Breast epithelium (tissue), 3 donors: Measurements from ENCODE around the gene PTPN18.
"Not testable (repeated sequence)": the region's sequence is repeated elsewhere in the genome, so short reads cannot be mapped to it uniquely, and the experiment has no call there.

Experiments used
- CTCF ChIP-seq, 3 donors: fragments of 450-650 bp; IDR thresholded peaks; one replicate each; pipeline ENCODE4 v1.5.1; 2016 to 2017; ENCODE audit warnings: antibody characterized with exemption in 3 of 3, mild to moderate bottlenecking in 3 of 3, moderate library complexity in 3 of 3
- POLR2A ChIP-seq: fragments of 450-650 bp; IDR thresholded peaks from one replicate; pipeline ENCODE4 v1.6.1; 2016; ENCODE audit warnings: antibody characterized with exemption, mild to moderate bottlenecking, moderate library complexity

GRCh38 chr2:130418845-130419244, 63.0 kb downstream of the PTPN18 start:
- not testable (repeated sequence) for TF ChIP-seq CTCF (IDR thresholded peaks at IDR 0.05); POLR2A
